H1 (cell line): Measurements from ENCODE around the gene BCL2L12.

Experiments used
- CEBPB ChIP-seq: IDR thresholded peaks from 2 replicates; pipeline ENCODE4 v1.6.1; 2012; ENCODE audit warnings: low read depth, low read length
- CHD2 ChIP-seq: IDR thresholded peaks from 2 replicates; pipeline ENCODE4 v1.6.1; 2012; ENCODE audit warnings: low read length, improper control_type of control experiment
- CTCF ChIP-seq, 3 experiments: IDR thresholded peaks; 1 replicate in 2 of 3; 2 replicates in 1 of 3; pipeline versions ENCODE4 v1.5.1 to v1.6.1; 2011; ENCODE audit warnings: low read length in 3 of 3, mild to moderate bottlenecking in 3 of 3, inconsistent platforms in 2 of 3, low read depth in 1 of 3, moderate library complexity in 1 of 3; ENCODE audit not compliant: insufficient read depth in 1 of 3; ENCODE audit errors: control extremely low read depth in 1 of 3
- EP300 ChIP-seq, 2 experiments: IDR thresholded peaks; 1 replicate in 1 of 2; 2 replicates in 1 of 2; pipeline ENCODE4 v1.6.1; 2011 to 2012; ENCODE audit warnings: low read depth in 2 of 2, low read length in 2 of 2, mild to moderate bottlenecking in 2 of 2, borderline replicate concordance in 1 of 2, inconsistent platforms in 1 of 2, moderate library complexity in 1 of 2
- KDM1A ChIP-seq: fragments of 200-600, 300-600 bp; sonication (generic); IDR thresholded peaks from 2 replicates; pipeline ENCODE4 v1.7.1; 2016; ENCODE audit warnings: mild to moderate bottlenecking, low read length, borderline replicate concordance
- POLR2A ChIP-seq, 2 experiments: IDR thresholded peaks; 1 replicate in 1 of 2; 2 replicates in 1 of 2; pipeline ENCODE4 v1.6.1; 2011; ENCODE audit warnings: low read depth in 2 of 2, low read length in 2 of 2, mild to moderate bottlenecking in 2 of 2; ENCODE audit errors: control extremely low read depth in 1 of 2
- RFX5 ChIP-seq: IDR thresholded peaks from 2 replicates; pipeline ENCODE4 v1.6.1; 2011; ENCODE audit warnings: low read depth, low read length, improper control_type of control experiment, borderline replicate concordance
- SIRT6 ChIP-seq: IDR thresholded peaks from one replicate; pipeline ENCODE4 v1.7.1; 2012; ENCODE audit warnings: low read length, inconsistent platforms
- SP2 ChIP-seq: IDR thresholded peaks from 2 replicates; pipeline ENCODE4 v1.6.1; 2012; ENCODE audit warnings: mild to moderate bottlenecking, low read length, inconsistent platforms
- SP4 ChIP-seq: IDR thresholded peaks from 2 replicates; pipeline ENCODE4 v1.6.1; 2012; ENCODE audit warnings: low read length, inconsistent platforms
- TAF7 ChIP-seq: optimal IDR thresholded peaks from 2 replicates; pipeline ENCODE3; 2011; ENCODE audit warnings: low read depth, mild to moderate bottlenecking, inconsistent platforms, low read length, moderate library complexity, borderline replicate concordance

GRCh38 chr19:49699364-49699763 is 33.6 kb downstream of the BCL2L12 start:
- TF ChIP-seq CTCF (IDR thresholded peaks at IDR 0.05; ENCODE audit: control extremely low read depth in 1 of 3, insufficient read depth in 1 of 3, low read depth in 1 of 3, low read length in 3 of 3) (no peak), EP300 (IDR thresholded peaks at IDR 0.05; ENCODE audit: borderline replicate concordance in 1 of 2, low read depth in 2 of 2, low read length in 2 of 2) (no peak), POLR2A (IDR thresholded peaks at IDR 0.05; ENCODE audit: control extremely low read depth in 1 of 2, low read depth in 2 of 2, low read length in 2 of 2) (no peak), TAF7 (no peak), SP4 (no peak), CHD2 (no peak), KDM1A (no peak), SP2 (no peak), RFX5 (no peak), CEBPB (no peak), SIRT6 (no peak)
